K562 (cell line): ENCODE data around the gene CEP41. TPM values are rescaled to one million over a fixed set of nuclear protein-coding genes. Genes with fewer than 3 reads are reported as not detected.

Experiments
- ATAC-seq: fragments of 200-7000 bp; cut with Tn5 transposase; 3 replicates; pipeline ENCODE4 v1.9.1; 2020; ENCODE audit warnings: moderate library complexity
- BruUV-seq: library from RNA; stranded (reverse); fragments of 400-500 nt; replicated peaks from 2 replicates; lab custom pipeline; 2021; lab: Mats Ljungman, UMichigan
- CTCF ChIA-PET: fragments of 300-600 bp; formaldehyde crosslinking; extraction: SDS; loops from one replicate; lab custom pipeline; 2021; ENCODE audit warnings: low intra/inter-chr PET ratio; lab: Yijun Ruan, JAX
- POLR2A ChIA-PET: fragments of 300-600, 350-650 bp; sonication (Branson Sonifier 250); formaldehyde crosslinking; extraction: SDS; loops from one replicate; lab custom pipeline; 2021; ENCODE audit warnings: antibody characterized with exemption, inconsistent platforms; lab: Yijun Ruan, JAX
- DNase-seq, 4 experiments: peaks; one replicate each; pipeline versions ENCODE4 v3.0.0 to v3.0.0-alpha.2; 2011 to 2018; ENCODE audit warnings: low spot score in 3 of 4, mixed read lengths in 3 of 4; ENCODE audit errors: extremely low read depth in 1 of 4
- FAIRE-seq: peaks from 2 replicates; lab custom pipeline; 2011; peaks lifted over from hg19 to GRCh38; lab: Jason Lieb, UNC
- H2AFZ ChIP-seq: 2 replicates; pipeline ENCODE4 v1.6.0; 2011; ENCODE audit warnings: low read depth, low read length, control low read depth, inconsistent platforms
- H3K27ac ChIP-seq: fragments of 200-600 bp; 3 replicates; pipeline ENCODE4 v1.8.0; 2011; ENCODE audit warnings: low read depth, mild to moderate bottlenecking, control low read depth, inconsistent platforms, low read length, moderate library complexity, mixed read lengths; ENCODE audit errors: extremely low read depth
- H3K27me3 ChIP-seq, 2 experiments: fragments of 300-600 bp in 1 of 2; 2 replicates in 1 of 2; 3 replicates in 1 of 2; pipeline versions ENCODE4 v1.6.0 to v1.8.0; 2011; ENCODE audit warnings: inconsistent platforms in 2 of 2, low read length in 2 of 2, mild to moderate bottlenecking in 1 of 2, mixed read lengths in 1 of 2, moderate library complexity in 1 of 2; ENCODE audit not compliant: control insufficient read depth in 2 of 2, insufficient read depth in 2 of 2
- H3K36me3 ChIP-seq: fragments of 300-600 bp; 3 replicates; pipeline ENCODE4 v1.8.0; 2011; ENCODE audit warnings: mild to moderate bottlenecking, low read length, inconsistent platforms; ENCODE audit not compliant: control insufficient read depth, insufficient read depth
- H3K4me1 ChIP-seq, 2 experiments: fragments of 200-600 bp in 1 of 2; replicated peaks in 1 of 2; 2 replicates in 1 of 2; 3 replicates in 1 of 2; pipeline versions ENCODE4 v1.5.1 to v1.8.0; 2011; ENCODE audit warnings: inconsistent platforms in 2 of 2, low read length in 2 of 2, mild to moderate bottlenecking in 1 of 2, mixed read lengths in 1 of 2, moderate library complexity in 1 of 2; ENCODE audit not compliant: control insufficient read depth in 2 of 2, insufficient read depth in 2 of 2
- H3K4me2 ChIP-seq: 2 replicates; pipeline ENCODE4 v1.6.1; 2011; ENCODE audit warnings: low read length, control low read depth, inconsistent platforms, mixed read lengths; ENCODE audit not compliant: insufficient read depth
- H3K4me3 ChIP-seq: fragments of 200-600 bp; sonication (generic), shearing (Covaris generic); 2 replicates; pipeline ENCODE4 v1.5.1; 2016; ENCODE audit warnings: control low read depth, inconsistent platforms
- H3K79me2 ChIP-seq: fragments of 200-600 bp; 3 replicates; pipeline ENCODE4 v1.8.0; 2011; ENCODE audit warnings: low read length, inconsistent platforms; ENCODE audit not compliant: control insufficient read depth, insufficient read depth
- H3K9ac ChIP-seq, 2 experiments: 2 replicates each; pipeline versions ENCODE4 v1.6.0 to v1.6.1; 2011; ENCODE audit warnings: low read depth in 2 of 2, low read length in 2 of 2, control low read depth in 1 of 2, inconsistent platforms in 1 of 2, mild to moderate bottlenecking in 1 of 2, mixed read lengths in 1 of 2; ENCODE audit not compliant: insufficient read depth in 1 of 2
- H3K9me1 ChIP-seq: one replicate; pipeline ENCODE4 v1.6.0; 2011; ENCODE audit warnings: inconsistent platforms, mild to moderate bottlenecking, low read length, moderate library complexity; ENCODE audit not compliant: control insufficient read depth, insufficient read depth
- H3K9me3 ChIP-seq: replicated peaks from 2 replicates; pipeline ENCODE4 v1.5.1; 2011; ENCODE audit warnings: low read depth, low read length, inconsistent platforms; ENCODE audit not compliant: control insufficient read depth, insufficient read depth
- H4K20me1 ChIP-seq: replicated peaks from 2 replicates; pipeline ENCODE4 v1.6.1; 2011; ENCODE audit warnings: low read length, inconsistent platforms, mixed read lengths; ENCODE audit not compliant: control insufficient read depth, insufficient read depth
- ERF ChIP-seq: fragments of 450-650 bp; formaldehyde crosslinking; IDR thresholded peaks from 2 replicates; pipeline ENCODE4 v1.4.0; 2020; ENCODE audit warnings: mild to moderate bottlenecking, mixed read lengths
- HLTF ChIP-seq: fragments of 450-650 bp; IDR thresholded peaks from 2 replicates; pipeline ENCODE4 v1.6.1; 2016
- POLR2B ChIP-seq: fragments of 450-650 bp; IDR thresholded peaks from 2 replicates; pipeline ENCODE4 v1.6.1; 2018; ENCODE audit warnings: low read depth; ENCODE audit not compliant: partially characterized antibody
- U2AF1 ChIP-seq: fragments of 200-400 bp; formaldehyde crosslinking; optimal IDR thresholded peaks from 2 replicates; pipeline ENCODE3; 2017; ENCODE audit warnings: mild to moderate bottlenecking, low read depth, low read length, moderate library complexity
- ZNF140 ChIP-seq: fragments of 250-450 bp; sonication (Bioruptor Pico); IDR thresholded peaks from 2 replicates; pipeline ENCODE4 v1.8.0; 2021; ENCODE audit warnings: moderate library complexity, mild to moderate bottlenecking, inconsistent platforms
- ZNF77 ChIP-seq: fragments of 250-450 bp; sonication (Bioruptor Pico); IDR thresholded peaks from 2 replicates; pipeline ENCODE4 v1.5.0; 2020
- WGBS: fragments of 100-300 bp; shearing (Covaris generic); methylation state at CpG from one replicate; pipeline ENCODE4 v1.1.6; 2016; ENCODE audit warnings: low coverage, mixed read lengths; ENCODE audit not compliant: insufficient coverage; ENCODE audit errors: missing lambda C conversion rate; 5-methylcytosine and 5-hydroxymethylcytosine counted together
- in situ Hi-C: fragments of 300-500 bp; cut with MboI; formaldehyde crosslinking; loops from 4 replicates; pipeline ENCODE4 v1.15.0; 2018; ENCODE audit warnings: inconsistent platforms, mixed read lengths
- intact Hi-C: fragments of 100-400 bp; cut with micrococcal nuclease; formaldehyde crosslinking; loops from 2 replicates; pipeline ENCODE4 v1.14.2; 2022
- polyA plus RNA-seq, 8 experiments: library from polyadenylated mRNA; depleted of rRNA in 4 of 8; stranded (reverse) in 5 of 8; unstranded in 3 of 8; fragments of >200 nt; fragmentation: Nextera tagmentation in 2 of 8; fragmentation: Illumina TruSeq in 1 of 8; extraction: Ambion mirVana in 2 of 8; extraction: Trizol in 1 of 8; gene quantifications; 2 replicates each; pipeline versions ENCODE4 v1.2.1 to v1.2.3, GENCODE V29; 2011 to 2014; ENCODE audit warnings: inconsistent platforms in 1 of 8, missing spikeins in 1 of 8
- total RNA-seq, 7 experiments: library from RNA; depleted of rRNA in 6 of 7; stranded (reverse); fragments of >200 nt in 6 of 7; fragmentation: Illumina TruSeq in 2 of 7; extraction: Trizol in 2 of 7; gene quantifications; 2 replicates each; pipeline versions ENCODE4 v1.2.1 to v1.2.3, GENCODE V29; 2011 to 2021; ENCODE audit warnings: low replicate concordance in 1 of 7
- TF ChIP-seq, protein P1 (sequence below): fragments of 150-350 bp; IDR thresholded peaks from 2 replicates; pipeline ENCODE4 v1.6.1; 2014; ENCODE audit warnings: low read depth, mild to moderate bottlenecking, low read length, borderline replicate concordance

Gene CEP41
- total and polyA plus RNA-seq, 9 of the 15 experiments (the other 6 are each of a cell fraction or from before 2014, with no cell fraction given) = 1.5 to 15.5 (median 6.4) TPM

DNA sequence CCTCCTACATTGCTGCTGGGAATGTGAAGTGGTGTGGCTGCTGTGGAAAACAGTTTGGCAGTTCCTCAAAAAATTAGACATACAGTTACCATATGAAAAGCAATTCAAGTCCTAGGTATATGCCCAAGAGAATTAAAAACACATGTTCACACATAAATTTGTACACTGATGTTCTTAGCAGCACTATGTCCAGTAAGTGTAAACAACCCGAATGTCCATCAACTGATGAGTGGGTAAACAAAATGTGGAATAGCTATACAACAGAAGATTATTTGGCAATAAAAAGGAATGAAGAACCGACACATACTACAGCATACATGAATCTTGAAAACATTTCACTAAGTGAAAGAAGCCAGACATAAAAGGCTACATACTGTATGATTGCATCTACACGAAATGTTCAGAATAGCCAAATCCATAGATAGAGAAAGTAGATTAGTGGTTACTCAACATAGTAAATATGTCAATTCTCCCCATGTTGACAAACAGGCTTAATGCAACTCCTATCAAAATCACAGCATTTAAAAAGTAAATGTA lies 17.2 kb downstream of the CEP41 start:
- no peaks in the 10 kb centered on the region for H3K9me3 ChIP-seq
- no peaks in the 10 kb centered on the region for H3K79me2 ChIP-seq
- H3K36me3 ChIP-seq = no peaks in the 10 kb centered on the region
- CTCF ChIA-PET = no interaction called here
- no TSS peak for BruUV-seq
- H3K4me3 ChIP-seq = no peak overlapping the region
- H4K20me1 ChIP-seq = no peaks in the 10 kb centered on the region
- H2AFZ ChIP-seq = no peak overlapping the region
- no peak for DNase-seq
- TF ChIP-seq ZNF77 (CRISPR knock-in tag) (no peak), HLTF (no peak), POLR2B (no peak), ZNF140 (no peak), U2AF1 (no peak), ERF (CRISPR knock-in tag) (no peak)
- TF ChIP-seq, protein P1, sequence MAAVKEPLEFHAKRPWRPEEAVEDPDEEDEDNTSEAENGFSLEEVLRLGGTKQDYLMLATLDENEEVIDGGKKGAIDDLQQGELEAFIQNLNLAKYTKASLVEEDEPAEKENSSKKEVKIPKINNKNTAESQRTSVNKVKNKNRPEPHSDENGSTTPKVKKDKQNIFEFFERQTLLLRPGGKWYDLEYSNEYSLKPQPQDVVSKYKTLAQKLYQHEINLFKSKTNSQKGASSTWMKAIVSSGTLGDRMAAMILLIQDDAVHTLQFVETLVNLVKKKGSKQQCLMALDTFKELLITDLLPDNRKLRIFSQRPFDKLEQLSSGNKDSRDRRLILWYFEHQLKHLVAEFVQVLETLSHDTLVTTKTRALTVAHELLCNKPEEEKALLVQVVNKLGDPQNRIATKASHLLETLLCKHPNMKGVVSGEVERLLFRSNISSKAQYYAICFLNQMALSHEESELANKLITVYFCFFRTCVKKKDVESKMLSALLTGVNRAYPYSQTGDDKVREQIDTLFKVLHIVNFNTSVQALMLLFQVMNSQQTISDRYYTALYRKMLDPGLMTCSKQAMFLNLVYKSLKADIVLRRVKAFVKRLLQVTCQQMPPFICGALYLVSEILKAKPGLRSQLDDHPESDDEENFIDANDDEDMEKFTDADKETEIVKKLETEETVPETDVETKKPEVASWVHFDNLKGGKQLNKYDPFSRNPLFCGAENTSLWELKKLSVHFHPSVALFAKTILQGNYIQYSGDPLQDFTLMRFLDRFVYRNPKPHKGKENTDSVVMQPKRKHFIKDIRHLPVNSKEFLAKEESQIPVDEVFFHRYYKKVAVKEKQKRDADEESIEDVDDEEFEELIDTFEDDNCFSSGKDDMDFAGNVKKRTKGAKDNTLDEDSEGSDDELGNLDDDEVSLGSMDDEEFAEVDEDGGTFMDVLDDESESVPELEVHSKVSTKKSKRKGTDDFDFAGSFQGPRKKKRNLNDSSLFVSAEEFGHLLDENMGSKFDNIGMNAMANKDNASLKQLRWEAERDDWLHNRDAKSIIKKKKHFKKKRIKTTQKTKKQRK = no peak
- intact Hi-C loops (no loop called here), in situ Hi-C loops (no loop called here)
- no peaks in the 10 kb centered on the region for H3K4me1 ChIP-seq
- no peak overlapping the region for H3K9ac ChIP-seq
- no peak for FAIRE-seq
- no peak overlapping the region for H3K27ac ChIP-seq
- H3K27me3 ChIP-seq = peaks cover 8 to 15% of the 10 kb centered on the region in 2 experiments; a peak in 3 of 5 replicates
- WGBS = 13% methylated on average over 3 of the region's 3 CpGs
- H3K9me1 ChIP-seq = no peaks in the 10 kb centered on the region
- H3K4me2 ChIP-seq = no peak overlapping the region
- POLR2A ChIA-PET = interaction anchor here (0.7 to 2.5 kb wide), 3 partner anchors 12 to 77 kb away, joined by 3 to 11 read pairs (median 4); no protein-coding TSS in a partner anchor
- no peak for ATAC-seq
